H1 (cell line): Measurements from ENCODE around the gene ENTPD8. TPM values are rescaled to one million over a fixed set of nuclear protein-coding genes. Genes with fewer than 3 reads are reported as not detected.

Experiments used
- CTCF ChIA-PET: fragments of 300-600 bp; sonication (Branson Sonifier 250); formaldehyde crosslinking; loops from one replicate; lab custom pipeline; 2021; ENCODE audit not compliant: partially characterized antibody; lab: Charles Lee
- POLR2A ChIA-PET: fragments of 300-600 bp; sonication (Branson Sonifier 250); formaldehyde crosslinking; loops from one replicate; lab custom pipeline; 2021; ENCODE audit warnings: inconsistent platforms; ENCODE audit not compliant: partially characterized antibody; lab: Charles Lee
- DNase-seq, 2 experiments: peaks; one replicate each; pipeline versions ENCODE4 v3.0.0 to v3.0.0-alpha.2; 2010 to 2022; ENCODE audit warnings: low spot score in 2 of 2, low read depth in 1 of 2, mixed read lengths in 1 of 2
- FAIRE-seq: peaks from 2 replicates; lab custom pipeline; 2011; peaks lifted over from hg19 to GRCh38; lab: Jason Lieb, UNC
- H2AFZ ChIP-seq: 2 replicates; pipeline ENCODE4 v1.8.1; 2012; ENCODE audit warnings: low read length, inconsistent platforms
- H2AK5ac ChIP-seq: 2 replicates; pipeline ENCODE4 v1.6.1; 2013; ENCODE audit warnings: low read depth, low read length
- H2BK120ac ChIP-seq: replicated peaks from 2 replicates; pipeline ENCODE3; 2013; ENCODE audit warnings: low read depth, low read length, inconsistent platforms
- H2BK12ac ChIP-seq: 2 replicates; pipeline ENCODE4 v1.6.1; 2013; ENCODE audit warnings: low read depth, low read length
- H2BK15ac ChIP-seq: 2 replicates; pipeline ENCODE4 v1.6.1; 2013; ENCODE audit warnings: low read length
- H2BK20ac ChIP-seq: 2 replicates; pipeline ENCODE4 v1.6.1; 2013; ENCODE audit warnings: low read length
- H2BK5ac ChIP-seq: 2 replicates; pipeline ENCODE4 v1.6.1; 2013; ENCODE audit warnings: low read depth, low read length
- H3K14ac ChIP-seq: 2 replicates; pipeline ENCODE4 v1.6.1; 2013; ENCODE audit warnings: inconsistent platforms; ENCODE audit not compliant: insufficient read length
- H3K18ac ChIP-seq: 2 replicates; pipeline ENCODE4 v1.6.1; 2013; ENCODE audit warnings: low read length; ENCODE audit errors: extremely low read depth
- H3K23ac ChIP-seq: 2 replicates; pipeline ENCODE4 v1.6.1; 2013; ENCODE audit warnings: inconsistent platforms; ENCODE audit not compliant: insufficient read length
- H3K23me2 ChIP-seq: 2 replicates; pipeline ENCODE4 v1.6.1; 2013; ENCODE audit warnings: low read depth, low read length
- H3K27ac ChIP-seq: 2 replicates; pipeline ENCODE4 v1.6.1; 2011; ENCODE audit warnings: low read depth, low read length, inconsistent platforms
- H3K27me3 ChIP-seq, 4 experiments: replicated peaks in 1 of 4; 1 replicate in 1 of 4; 2 replicates in 3 of 4; pipeline versions ENCODE4 v1.6.1 to v1.8.1; 2011 to 2013; ENCODE audit warnings: low read length in 3 of 4, mild to moderate bottlenecking in 3 of 4, inconsistent platforms in 2 of 4, mixed read lengths in 2 of 4, moderate library complexity in 1 of 4; ENCODE audit not compliant: control insufficient read depth in 3 of 4, insufficient read depth in 3 of 4; ENCODE audit errors: extremely low read depth in 1 of 4
- H3K36me3 ChIP-seq, 4 experiments: 2 replicates each; pipeline versions ENCODE4 v1.6.1 to v1.8.1; 2011 to 2013; ENCODE audit warnings: mild to moderate bottlenecking in 4 of 4, low read length in 3 of 4, moderate library complexity in 2 of 4, control low read depth in 1 of 4, inconsistent platforms in 1 of 4; ENCODE audit not compliant: insufficient read depth in 4 of 4, control insufficient read depth in 2 of 4
- H3K4ac ChIP-seq: replicated peaks from 2 replicates; pipeline ENCODE3; 2013; ENCODE audit warnings: low read length, low read depth, mixed read lengths, inconsistent platforms; ENCODE audit not compliant: insufficient read length
- H3K4me1 ChIP-seq, 4 experiments: replicated peaks in 1 of 4; 1 replicate in 1 of 4; 2 replicates in 3 of 4; pipeline versions ENCODE4 v1.6.1 to v1.8.1; 2011 to 2013; ENCODE audit warnings: low read length in 3 of 4, inconsistent platforms in 2 of 4, mixed read lengths in 1 of 4; ENCODE audit not compliant: insufficient read depth in 4 of 4, control insufficient read depth in 3 of 4
- H3K4me2 ChIP-seq, 2 experiments: 2 replicates each; pipeline versions ENCODE4 v1.6.1 to v1.8.1; 2011 to 2013; ENCODE audit warnings: low read depth in 2 of 2, low read length in 2 of 2, control low read depth in 1 of 2, inconsistent platforms in 1 of 2, mild to moderate bottlenecking in 1 of 2; ENCODE audit not compliant: insufficient read depth in 1 of 2
- H3K4me3 ChIP-seq, 4 experiments: fragments of 200-600, 300-600 bp in 1 of 4; sonication (generic), shearing (Covaris generic), sonication (Bioruptor Twin) in 1 of 4; 2 replicates each; pipeline versions ENCODE4 v1.5.1 to v1.8.1; 2011 to 2016; ENCODE audit warnings: low read length in 4 of 4, low read depth in 3 of 4, control low read depth in 2 of 4, inconsistent platforms in 2 of 4, mild to moderate bottlenecking in 2 of 4, mixed read lengths in 1 of 4, moderate library complexity in 1 of 4; ENCODE audit not compliant: insufficient read depth in 2 of 4; ENCODE audit errors: extremely low read depth in 1 of 4
- H3K56ac ChIP-seq: replicated peaks from 2 replicates; pipeline ENCODE3; 2013; ENCODE audit warnings: low read depth, mild to moderate bottlenecking, mixed read lengths, low read length, inconsistent platforms; ENCODE audit not compliant: insufficient read length
- H3K79me1 ChIP-seq: 2 replicates; pipeline ENCODE4 v1.6.1; 2013; ENCODE audit warnings: low read depth, low read length, control low read depth
- H3K79me2 ChIP-seq, 2 experiments: 2 replicates each; pipeline versions ENCODE4 v1.6.1 to v1.8.1; 2012 to 2013; ENCODE audit warnings: low read length in 2 of 2, mild to moderate bottlenecking in 2 of 2, inconsistent platforms in 1 of 2; ENCODE audit not compliant: insufficient read depth in 2 of 2, control insufficient read depth in 1 of 2
- H3K9ac ChIP-seq, 4 experiments: replicated peaks in 1 of 4; 1 replicate in 1 of 4; 2 replicates in 3 of 4; pipeline versions ENCODE4 v1.6.1 to v1.8.1; 2011 to 2013; ENCODE audit warnings: low read depth in 3 of 4, low read length in 3 of 4, control low read depth in 2 of 4, mild to moderate bottlenecking in 2 of 4, moderate library complexity in 2 of 4, inconsistent platforms in 1 of 4; ENCODE audit errors: extremely low read depth in 1 of 4
- H3K9me3 ChIP-seq, 2 experiments: 2 replicates each; pipeline versions ENCODE4 v1.6.1 to v1.8.1; 2012 to 2013; ENCODE audit warnings: mild to moderate bottlenecking in 2 of 2, moderate library complexity in 2 of 2, control low read depth in 1 of 2, inconsistent platforms in 1 of 2, low read depth in 1 of 2, low read length in 1 of 2, mixed read lengths in 1 of 2; ENCODE audit not compliant: insufficient read depth in 2 of 2
- H4K20me1 ChIP-seq, 2 experiments: replicated peaks in 1 of 2; 2 replicates each; pipeline versions ENCODE3 to v1.8.1; 2011 to 2013; ENCODE audit warnings: inconsistent platforms in 2 of 2, low read length in 2 of 2, mild to moderate bottlenecking in 1 of 2; ENCODE audit not compliant: insufficient read depth in 2 of 2, control insufficient read depth in 1 of 2
- H4K5ac ChIP-seq: 2 replicates; pipeline ENCODE4 v1.6.1; 2013; ENCODE audit warnings: low read length, low read depth, mixed read lengths, inconsistent platforms; ENCODE audit not compliant: insufficient read length
- H4K8ac ChIP-seq: 2 replicates; pipeline ENCODE4 v1.8.0; 2013; ENCODE audit warnings: mild to moderate bottlenecking, moderate library complexity, low read length, inconsistent platforms; ENCODE audit not compliant: insufficient read depth; ENCODE audit errors: extremely low read depth
- H4K91ac ChIP-seq: replicated peaks from 2 replicates; pipeline ENCODE3; 2013; ENCODE audit warnings: low read length, mixed read lengths, inconsistent platforms; ENCODE audit not compliant: insufficient read length
- CTBP2 ChIP-seq: IDR thresholded peaks from 2 replicates; pipeline ENCODE4 v1.7.0; 2011; ENCODE audit warnings: borderline replicate concordance, mild to moderate bottlenecking, moderate library complexity, mixed read lengths, low read length; ENCODE audit not compliant: insufficient read depth, insufficient read length
- RBBP5 ChIP-seq: IDR thresholded peaks from 2 replicates; pipeline ENCODE4 v1.7.1; 2012; ENCODE audit warnings: low read depth, mild to moderate bottlenecking, inconsistent platforms, low read length, moderate library complexity, borderline replicate concordance
- WGBS, 2 experiments: shearing (Covaris generic) in 1 of 2; methylation state at CpG; one replicate each; pipeline versions ENCODE4 v1.1.6 to v1.1.7; 2013 to 2015; ENCODE audit warnings: low lambda C conversion rate in 2 of 2, mixed read lengths in 2 of 2, inconsistent platforms in 1 of 2, low coverage in 1 of 2, missing lambda C conversion rate in 1 of 2; ENCODE audit not compliant: insufficient replicate concordance in 2 of 2, insufficient coverage in 1 of 2, insufficient read length in 1 of 2; ENCODE audit errors: extremely low coverage in 1 of 2, missing lambda C conversion rate in 1 of 2; 5-methylcytosine and 5-hydroxymethylcytosine counted together
- polyA plus RNA-seq, 7 experiments: library from polyadenylated mRNA; depleted of rRNA in 3 of 7; stranded (reverse) in 5 of 7; unstranded in 2 of 7; fragments of >200 nt in 5 of 7; fragments of 200-250 nt in 2 of 7; gene quantifications; 1 replicate in 5 of 7; 2 replicates in 1 of 7; 4 replicates in 1 of 7; pipeline versions ENCODE4 v1.2.1 to v1.2.3, GENCODE V29; 2011 to 2013; ENCODE audit warnings: missing spikeins in 2 of 7, mixed read lengths in 2 of 7
- total RNA-seq: library from RNA; stranded (reverse); fragmentation: NEBNext Ultra II Directional; extraction: Animal tissue kit (Norgen Biotek cat#: 25700); gene quantifications from 2 replicates; pipeline ENCODE4 v1.2.1, GENCODE V29; 2021
- TF ChIP-seq, protein P1 (sequence below): IDR thresholded peaks from 2 replicates; pipeline ENCODE4 v1.6.1; 2012; ENCODE audit warnings: low read length, inconsistent platforms

ENTPD8 gene
- total and polyA plus RNA-seq, 2 of the 8 experiments (the other 6 are each of a cell fraction or from before 2014, with no cell fraction given) = 0.48 to 0.51 TPM

DNA sequence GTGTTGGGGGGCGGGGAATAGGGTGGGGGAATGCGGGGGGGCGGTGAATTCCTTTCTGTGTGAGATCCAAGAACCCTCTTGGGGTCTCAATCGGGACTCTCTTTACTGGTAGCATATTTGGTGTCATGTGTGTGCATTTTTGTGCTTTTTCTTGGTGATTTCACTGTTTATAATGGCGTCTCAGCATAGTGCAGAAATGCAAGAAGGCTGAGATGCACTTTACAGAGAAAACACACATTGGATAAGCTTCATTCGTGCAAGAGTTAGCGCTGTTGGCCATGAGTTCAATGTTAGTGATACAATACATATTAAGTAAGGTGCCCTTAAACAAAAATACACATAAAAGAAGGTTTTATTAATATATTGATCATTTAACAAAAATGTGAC is 771 bp upstream of the ENTPD8 start:
- H2AK5ac ChIP-seq = no peak overlapping the region
- H2BK12ac ChIP-seq = no peak overlapping the region
- H3K4me2 ChIP-seq = peak overlapping the region; percentile 66 to 80
- H3K36me3 ChIP-seq = no peaks in the 10 kb centered on the region
- FAIRE-seq (no peak), DNase-seq (no peak)
- H3K14ac ChIP-seq = no peak overlapping the region
- no peak overlapping the region for H3K56ac ChIP-seq
- no peak overlapping the region for H2AFZ ChIP-seq
- no peaks in the 10 kb centered on the region for H3K79me1 ChIP-seq
- H3K4ac ChIP-seq = no peak overlapping the region
- no peaks in the 10 kb centered on the region; the same call in 1 of the 2 replicates for H3K23me2 ChIP-seq
- H3K4me3 ChIP-seq = peak overlapping the region in 3 of 4 experiments; percentile 10 to 64 (median 41); a peak in 4 of 8 replicates
- WGBS, 2 experiments = 20% methylated on average over 4 of the region's 7 CpGs; no CpG with 5 or more reads in 1 of the 2 experiments
- no peaks in the 10 kb centered on the region for H3K9me3 ChIP-seq
- H4K91ac ChIP-seq = no peak overlapping the region
- no peak overlapping the region for H3K27ac ChIP-seq
- CTCF ChIA-PET = interaction anchor here (1.0 kb wide), 2 partner anchors 19 to 168 kb away, joined by 3 to 5 read pairs; partner anchors contain the start of gene EXD3
- no peak overlapping the region for H4K5ac ChIP-seq
- no peak overlapping the region for H2BK20ac ChIP-seq
- no peak overlapping the region; the same call in 1 of the 2 replicates for H2BK5ac ChIP-seq
- no peak overlapping the region for H4K8ac ChIP-seq
- H3K23ac ChIP-seq = no peak overlapping the region
- POLR2A ChIA-PET = interaction anchor here (0.9 to 4.3 kb wide), 6 partner anchors 8 to 201 kb away, joined by 3 to 28 read pairs (median 3); partner anchors contain the start of genes EXD3, NOXA1 and TUBB4B
- no peak overlapping the region for H3K18ac ChIP-seq
- H3K9ac ChIP-seq = no peak overlapping the region
- H3K27me3 ChIP-seq = no peaks in the 10 kb centered on the region
- 0 out of 2 replicates have a peak overlapping the region, but pooled peaks have one; percentile 23 for H2BK15ac ChIP-seq
- H2BK120ac ChIP-seq = no peak overlapping the region
- TF ChIP-seq CTBP2 (no peak), RBBP5 (peak; percentile 1; the same call in 1 of the 2 replicates)
- TF ChIP-seq, protein P1, sequence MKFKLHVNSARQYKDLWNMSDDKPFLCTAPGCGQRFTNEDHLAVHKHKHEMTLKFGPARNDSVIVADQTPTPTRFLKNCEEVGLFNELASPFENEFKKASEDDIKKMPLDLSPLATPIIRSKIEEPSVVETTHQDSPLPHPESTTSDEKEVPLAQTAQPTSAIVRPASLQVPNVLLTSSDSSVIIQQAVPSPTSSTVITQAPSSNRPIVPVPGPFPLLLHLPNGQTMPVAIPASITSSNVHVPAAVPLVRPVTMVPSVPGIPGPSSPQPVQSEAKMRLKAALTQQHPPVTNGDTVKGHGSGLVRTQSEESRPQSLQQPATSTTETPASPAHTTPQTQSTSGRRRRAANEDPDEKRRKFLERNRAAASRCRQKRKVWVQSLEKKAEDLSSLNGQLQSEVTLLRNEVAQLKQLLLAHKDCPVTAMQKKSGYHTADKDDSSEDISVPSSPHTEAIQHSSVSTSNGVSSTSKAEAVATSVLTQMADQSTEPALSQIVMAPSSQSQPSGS = no peak
- H4K20me1 ChIP-seq = no peaks in the 10 kb centered on the region
- no peaks in the 10 kb centered on the region for H3K79me2 ChIP-seq
- peaks cover 0 to 3% (median under 1%) of the 10 kb centered on the region in 4 experiments; a peak in 3 of 7 replicates for H3K4me1 ChIP-seq
